ENCODE results near the gene FAM217B. TPM values are rescaled to one million over a fixed set of nuclear protein-coding genes. Genes with fewer than 3 reads are reported as not detected.

FAM217B gene
- total RNA-seq, 2 donors from 2014 or later, result 18.2 to 20.4 TPM

GRCh38 chr20:59932616-59933295, 7.4 kb upstream of the FAM217B start:
- peaks cover 22% of the 10 kb centered on the region for H3K4me1 Mint-ChIP-seq (ENCODE audit: low read depth)
- peak overlapping the region in 1 of 2 donors; percentile 63 for H3K4me3 Mint-ChIP-seq
- ATAC-seq (replicated peaks in 1 of 2), result no peak
- no peak overlapping the region for H3K27ac Mint-ChIP-seq
- no peaks in the 10 kb centered on the region for H3K36me3 Mint-ChIP-seq (ENCODE audit: insufficient read depth in 2 of 2)
- no peak for DNase-seq
- no peaks in the 10 kb centered on the region for H3K9me3 Mint-ChIP-seq
- no peaks in the 10 kb centered on the region for H3K27me3 Mint-ChIP-seq (ENCODE audit: low read depth)

GRCh38 chr20:59933296-59933848, 6.8 kb upstream of the FAM217B start, which contains the start of gene SYCP2:
Gene SYCP2, minus strand, starts transcription at chr20:59933637. Its CDS starts 11,224 bp downstream, at chr20:59922413.
- H3K36me3 Mint-ChIP-seq (ENCODE audit: insufficient read depth in 2 of 2), result no peaks in the 10 kb centered on the region
- H3K27ac Mint-ChIP-seq, result no peak within 1 kb of the TSS
- ATAC-seq (replicated peaks in 1 of 2) (peak; percentile 76 to 80), DNase-seq (peak; percentile 65 to 69)
- H3K9me3 Mint-ChIP-seq, result no peaks in the 10 kb centered on the region
- no peaks in the 10 kb centered on the region for H3K27me3 Mint-ChIP-seq (ENCODE audit: low read depth)
- peak within 1 kb of the TSS; percentile 82 to 84 for H3K4me3 Mint-ChIP-seq
- peaks cover 28% of the 10 kb centered on the region for H3K4me1 Mint-ChIP-seq (ENCODE audit: low read depth)

GRCh38 chr20:59933849-59934585, 6.2 kb upstream of the FAM217B start:
- peak; percentile 86 to 93 for ATAC-seq (replicated peaks in 1 of 2)
- H3K36me3 Mint-ChIP-seq (ENCODE audit: insufficient read depth in 2 of 2), result peaks cover 2 to 3% of the 10 kb centered on the region in 2 donors
- H3K27ac Mint-ChIP-seq, result no peak overlapping the region
- DNase-seq, result peak; percentile 84 to 90
- H3K27me3 Mint-ChIP-seq (ENCODE audit: low read depth), result no peaks in the 10 kb centered on the region
- H3K9me3 Mint-ChIP-seq, result no peaks in the 10 kb centered on the region
- peak overlapping the region; percentile 82 to 84 for H3K4me3 Mint-ChIP-seq
- peaks cover 34% of the 10 kb centered on the region for H3K4me1 Mint-ChIP-seq (ENCODE audit: low read depth)

GRCh38 chr20:59935457-59936185, 4.6 kb upstream of the FAM217B start:
- DNase-seq (no peak), ATAC-seq (replicated peaks in 1 of 2) (no peak)
- Mint-ChIP-seq H3K36me3 (ENCODE audit: insufficient read depth in 2 of 2) (peaks cover 2 to 3% of the 10 kb centered on the region in 2 donors), H3K4me1 (ENCODE audit: low read depth) (peaks cover 34% of the 10 kb centered on the region), H3K27ac (no peak overlapping the region), H3K27me3 (ENCODE audit: low read depth) (no peaks in the 10 kb centered on the region), H3K4me3 (no peak overlapping the region), H3K9me3 (no peaks in the 10 kb centered on the region)

GRCh38 chr20:59936409-59936808, 3.8 kb upstream of the FAM217B start:
- H3K4me3 Mint-ChIP-seq, result no peak overlapping the region
- H3K4me1 Mint-ChIP-seq (ENCODE audit: low read depth), result peaks cover 35% of the 10 kb centered on the region
- no peak for DNase-seq
- no peaks in the 10 kb centered on the region for H3K9me3 Mint-ChIP-seq
- peaks cover 2 to 3% of the 10 kb centered on the region in 2 donors for H3K36me3 Mint-ChIP-seq (ENCODE audit: insufficient read depth in 2 of 2)
- no peaks in the 10 kb centered on the region for H3K27me3 Mint-ChIP-seq (ENCODE audit: low read depth)
- H3K27ac Mint-ChIP-seq, result no peak overlapping the region
- no peak for ATAC-seq (replicated peaks in 1 of 2)

GRCh38 chr20:59937150-59937549, 3.0 kb upstream of the FAM217B start:
- H3K36me3 Mint-ChIP-seq (ENCODE audit: insufficient read depth in 2 of 2), result peaks cover 2 to 3% of the 10 kb centered on the region in 2 donors
- ATAC-seq (replicated peaks in 1 of 2) (no peak), DNase-seq (no peak)

GRCh38 chr20:59938221-59938620, 2.0 kb upstream of the FAM217B start:
- Mint-ChIP-seq H3K36me3 (ENCODE audit: insufficient read depth in 2 of 2) (peaks cover 2 to 3% of the 10 kb centered on the region in 2 donors), H3K4me1 (ENCODE audit: low read depth) (peaks cover 37% of the 10 kb centered on the region), H3K9me3 (no peaks in the 10 kb centered on the region), H3K27me3 (ENCODE audit: low read depth) (no peaks in the 10 kb centered on the region), H3K4me3 (peak overlapping the region; percentile 76 to 88), H3K27ac (no peak overlapping the region)
- no peak for DNase-seq
- no peak for ATAC-seq (replicated peaks in 1 of 2)

More at GRCh38 chr20:59937150-59937549, 3.0 kb upstream of the FAM217B start:
- H3K27ac Mint-ChIP-seq, result no peak overlapping the region
- no peaks in the 10 kb centered on the region for H3K9me3 Mint-ChIP-seq
- H3K4me3 Mint-ChIP-seq, result peak overlapping the region in 1 of 2 donors; percentile 10
- H3K4me1 Mint-ChIP-seq (ENCODE audit: low read depth), result peaks cover 35% of the 10 kb centered on the region
- H3K27me3 Mint-ChIP-seq (ENCODE audit: low read depth), result no peaks in the 10 kb centered on the region

- Mint-ChIP-seq H3K4me3 (peak overlapping the region; percentile 76 to 88), H3K4me1 (ENCODE audit: low read depth) (peaks cover 37% of the 10 kb centered on the region), H3K27ac (no peak overlapping the region), H3K36me3 (ENCODE audit: insufficient read depth in 2 of 2) (peaks cover 2 to 3% of the 10 kb centered on the region in 2 donors), H3K9me3 (no peaks in the 10 kb centered on the region), H3K27me3 (ENCODE audit: low read depth) (no peaks in the 10 kb centered on the region)
- ATAC-seq (replicated peaks in 1 of 2) (no peak), DNase-seq (no peak)
Observed at GRCh38 chr20:59938696-59939051, 1.5 kb upstream of the FAM217B start.

- Mint-ChIP-seq H3K4me3 (peak overlapping the region; percentile 95 to 97), H3K36me3 (ENCODE audit: insufficient read depth in 2 of 2) (peaks cover 2 to 3% of the 10 kb centered on the region in 2 donors), H3K4me1 (ENCODE audit: low read depth) (peaks cover 37% of the 10 kb centered on the region), H3K9me3 (no peaks in the 10 kb centered on the region), H3K27ac (no peak overlapping the region), H3K27me3 (ENCODE audit: low read depth) (no peaks in the 10 kb centered on the region)
- no peak for ATAC-seq (replicated peaks in 1 of 2)
- DNase-seq, result peak in 1 of 2 donors; percentile 2
Observed at GRCh38 chr20:59939052-59939878, 924 bp upstream of the FAM217B start.

GRCh38 chr20:59939879-59940128, 385 bp upstream of the FAM217B start:
- DNase-seq, result peak; percentile 19 to 36
- Mint-ChIP-seq H3K9me3 (no peaks in the 10 kb centered on the region), H3K4me1 (ENCODE audit: low read depth) (peaks cover 37% of the 10 kb centered on the region), H3K27me3 (ENCODE audit: low read depth) (no peaks in the 10 kb centered on the region), H3K27ac (peak overlapping the region; percentile 98), H3K4me3 (peak overlapping the region; percentile 95 to 97), H3K36me3 (ENCODE audit: insufficient read depth in 2 of 2) (peaks cover 2 to 6% of the 10 kb centered on the region in 2 donors)
- ATAC-seq (replicated peaks in 1 of 2), result peak; percentile 26 to 28

GRCh38 chr20:59940956-59941294, 736 bp downstream of the FAM217B start:
- DNase-seq (no peak), ATAC-seq (replicated peaks in 1 of 2) (no peak)
- H3K4me3 Mint-ChIP-seq, result peak overlapping the region; percentile 95 to 97
- peaks cover 37% of the 10 kb centered on the region for H3K4me1 Mint-ChIP-seq (ENCODE audit: low read depth)
- H3K36me3 Mint-ChIP-seq (ENCODE audit: insufficient read depth in 2 of 2), result peaks cover 2 to 7% of the 10 kb centered on the region in 2 donors
- no peaks in the 10 kb centered on the region for H3K27me3 Mint-ChIP-seq (ENCODE audit: low read depth)
- H3K9me3 Mint-ChIP-seq, result no peaks in the 10 kb centered on the region
- peak overlapping the region; percentile 98 for H3K27ac Mint-ChIP-seq

GRCh38 chr20:59942245-59942644, 2.1 kb downstream of the FAM217B start:
- H3K4me3 Mint-ChIP-seq, result no peak overlapping the region
- ATAC-seq (replicated peaks in 1 of 2) (no peak), DNase-seq (no peak)
- peaks cover 2 to 7% of the 10 kb centered on the region in 2 donors for H3K36me3 Mint-ChIP-seq (ENCODE audit: insufficient read depth in 2 of 2)
- H3K4me1 Mint-ChIP-seq (ENCODE audit: low read depth), result peaks cover 33% of the 10 kb centered on the region
- no peak overlapping the region for H3K27ac Mint-ChIP-seq
- no peaks in the 10 kb centered on the region for H3K27me3 Mint-ChIP-seq (ENCODE audit: low read depth)
- no peaks in the 10 kb centered on the region for H3K9me3 Mint-ChIP-seq

Data from activated T-cell treated with anti-CD3 and anti-CD28 coated beads, Interleukin-2, amount 50 U/mL, for 72 hours (primary cell).